ENCODE measurements around the gene FLT4. TPM values are rescaled to one million over a fixed set of nuclear protein-coding genes. Genes with fewer than 3 reads are reported as not detected.

FLT4 gene
- total and polyA plus RNA-seq, 9 of the 15 experiments (the other 6 are each of a cell fraction or from before 2014, with no cell fraction given), result 0.01 to 0.42 (median 0.14) TPM; not detected in 2

DNA sequence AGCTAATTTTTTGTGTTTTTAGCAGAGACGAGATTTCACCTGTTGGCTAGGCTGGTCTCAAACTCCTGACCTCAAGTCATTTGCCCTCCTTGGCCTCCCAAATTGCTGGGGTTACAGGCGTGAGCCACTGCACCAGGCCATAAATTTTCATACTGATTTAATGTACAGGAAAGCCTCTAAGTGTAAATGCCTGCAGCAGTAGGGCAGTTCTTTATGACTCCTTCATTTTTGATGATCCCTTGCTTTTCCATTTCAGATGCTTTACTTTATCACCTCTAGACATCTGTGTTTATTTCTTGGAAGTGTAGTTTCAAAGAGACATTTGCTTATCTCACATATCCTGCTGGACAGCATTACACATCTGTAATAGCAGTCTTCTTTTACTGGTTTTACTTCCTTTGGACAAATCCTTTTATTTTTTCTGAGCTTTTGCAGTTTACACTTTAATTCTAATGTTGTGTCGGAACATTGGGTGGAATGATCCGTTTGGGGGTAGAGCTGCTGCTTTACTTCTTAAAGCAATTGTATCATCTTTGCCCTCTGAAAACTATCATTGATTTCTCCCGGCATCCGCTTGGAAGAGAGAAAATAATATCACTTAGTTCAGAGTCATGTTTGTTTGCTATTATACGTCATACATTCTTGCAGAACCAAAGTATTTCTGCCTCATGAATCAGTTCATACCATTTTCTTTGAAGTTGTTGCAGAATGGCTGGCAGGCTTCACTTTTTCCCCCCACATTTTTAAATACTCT lies 94.1 kb downstream of the FLT4 start (continued):
- TF ChIP-seq, protein P1, sequence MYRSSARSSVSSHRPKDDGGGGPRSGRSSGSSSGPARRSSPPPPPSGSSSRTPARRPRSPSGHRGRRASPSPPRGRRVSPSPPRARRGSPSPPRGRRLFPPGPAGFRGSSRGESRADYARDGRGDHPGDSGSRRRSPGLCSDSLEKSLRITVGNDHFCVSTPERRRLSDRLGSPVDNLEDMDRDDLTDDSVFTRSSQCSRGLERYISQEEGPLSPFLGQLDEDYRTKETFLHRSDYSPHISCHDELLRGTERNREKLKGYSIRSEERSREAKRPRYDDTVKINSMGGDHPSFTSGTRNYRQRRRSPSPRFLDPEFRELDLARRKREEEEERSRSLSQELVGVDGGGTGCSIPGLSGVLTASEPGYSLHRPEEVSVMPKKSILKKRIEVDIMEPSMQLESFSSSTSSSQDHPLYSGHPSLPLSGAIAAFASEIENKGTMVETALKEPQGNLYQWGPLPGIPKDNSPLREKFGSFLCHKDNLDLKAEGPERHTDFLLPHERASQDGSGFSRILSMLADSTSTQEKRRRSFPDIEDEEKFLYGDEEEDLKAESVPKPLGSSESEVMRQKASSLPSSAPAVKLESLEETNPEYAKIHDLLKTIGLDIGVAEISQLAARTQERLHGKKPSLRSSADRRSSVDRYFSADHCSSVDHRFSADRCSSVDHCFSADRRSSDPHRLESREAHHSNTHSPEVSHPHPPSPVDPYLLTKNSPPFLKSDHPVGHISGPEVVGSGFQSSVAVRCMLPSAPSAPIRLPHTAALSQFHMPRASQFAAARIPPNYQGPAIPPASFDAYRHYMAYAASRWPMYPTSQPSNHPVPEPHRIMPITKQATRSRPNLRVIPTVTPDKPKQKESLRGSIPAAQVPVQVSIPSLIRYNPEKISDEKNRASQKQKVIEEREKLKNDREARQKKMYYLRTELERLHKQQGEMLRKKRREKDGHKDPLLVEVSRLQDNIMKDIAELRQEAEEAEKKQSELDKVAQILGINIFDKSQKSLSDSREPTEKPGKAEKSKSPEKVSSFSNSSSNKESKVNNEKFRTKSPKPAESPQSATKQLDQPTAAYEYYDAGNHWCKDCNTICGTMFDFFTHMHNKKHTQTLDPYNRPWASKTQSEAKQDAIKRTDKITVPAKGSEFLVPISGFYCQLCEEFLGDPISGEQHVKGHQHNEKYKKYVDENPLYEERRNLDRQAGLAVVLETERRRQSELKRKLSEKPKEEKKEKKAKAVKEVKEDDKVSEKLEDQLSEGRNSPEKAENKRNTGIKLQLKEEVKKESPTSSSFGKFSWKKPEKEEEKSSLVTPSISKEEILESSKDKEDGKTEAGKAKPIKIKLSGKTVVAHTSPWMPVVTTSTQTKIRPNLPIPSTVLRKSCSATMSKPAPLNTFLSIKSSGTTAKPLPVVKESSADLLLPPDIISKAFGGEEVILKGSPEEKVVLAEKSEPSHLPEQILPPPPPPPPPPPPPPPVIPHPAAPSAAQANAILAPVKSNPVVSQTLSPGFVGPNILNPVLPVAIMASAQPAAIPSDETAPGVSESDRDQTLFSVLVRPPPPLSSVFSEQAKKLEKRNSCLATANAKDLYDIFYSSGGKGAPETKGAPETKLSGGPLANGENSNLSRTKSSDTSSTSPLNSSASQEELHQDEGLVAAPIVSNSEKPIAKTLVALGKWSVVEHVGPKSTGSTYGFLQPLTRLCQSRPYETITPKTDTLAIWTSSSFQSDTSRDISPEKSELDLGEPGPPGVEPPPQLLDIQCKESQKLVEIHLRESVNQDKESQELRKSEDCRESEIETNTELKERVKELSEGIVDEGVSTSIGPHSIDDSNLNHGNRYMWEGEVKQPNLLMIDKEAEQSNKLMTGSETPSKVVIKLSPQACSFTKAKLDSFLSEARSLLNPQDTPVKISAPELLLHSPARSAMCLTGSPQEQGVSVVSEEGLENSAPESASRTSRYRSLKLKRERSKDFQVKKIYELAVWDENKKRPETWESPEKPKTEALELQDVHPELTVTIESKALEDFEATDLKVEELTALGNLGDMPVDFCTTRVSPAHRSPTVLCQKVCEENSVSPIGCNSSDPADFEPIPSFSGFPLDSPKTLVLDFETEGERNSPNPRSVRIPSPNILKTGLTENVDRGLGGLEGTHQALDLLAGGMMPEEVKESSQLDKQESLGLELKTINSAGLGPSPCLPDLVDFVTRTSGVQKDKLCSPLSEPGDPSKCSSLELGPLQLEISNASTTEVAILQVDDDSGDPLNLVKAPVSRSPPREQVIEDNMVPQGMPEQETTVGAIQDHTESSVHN (IDR thresholded peaks at IDR 0.05; ENCODE audit: borderline replicate concordance in 1 of 2, low read depth in 1 of 2), result peak; percentile 88 to 95; a peak in 3 of 4 replicates
- no peak for TF ChIP-seq SLC30A9 (CRISPR knock-in tag; IDR thresholded peaks at IDR 0.05)
- TF ChIP-seq MAFF (IDR thresholded peaks at IDR 0.05; ENCODE audit: low read length), result peak; percentile 32; the same call in 1 of the 2 replicates
- no peak for TF ChIP-seq MEF2A (IDR thresholded peaks at IDR 0.05; ENCODE audit: control insufficient read depth, low read depth, low read length)
- no peak for TF ChIP-seq ZNF79 (CRISPR knock-in tag; IDR thresholded peaks at IDR 0.05; ENCODE audit: low read depth)
- TF ChIP-seq KLF16 (IDR thresholded peaks at IDR 0.05), result peak; percentile 95
- TF ChIP-seq, protein P2, sequence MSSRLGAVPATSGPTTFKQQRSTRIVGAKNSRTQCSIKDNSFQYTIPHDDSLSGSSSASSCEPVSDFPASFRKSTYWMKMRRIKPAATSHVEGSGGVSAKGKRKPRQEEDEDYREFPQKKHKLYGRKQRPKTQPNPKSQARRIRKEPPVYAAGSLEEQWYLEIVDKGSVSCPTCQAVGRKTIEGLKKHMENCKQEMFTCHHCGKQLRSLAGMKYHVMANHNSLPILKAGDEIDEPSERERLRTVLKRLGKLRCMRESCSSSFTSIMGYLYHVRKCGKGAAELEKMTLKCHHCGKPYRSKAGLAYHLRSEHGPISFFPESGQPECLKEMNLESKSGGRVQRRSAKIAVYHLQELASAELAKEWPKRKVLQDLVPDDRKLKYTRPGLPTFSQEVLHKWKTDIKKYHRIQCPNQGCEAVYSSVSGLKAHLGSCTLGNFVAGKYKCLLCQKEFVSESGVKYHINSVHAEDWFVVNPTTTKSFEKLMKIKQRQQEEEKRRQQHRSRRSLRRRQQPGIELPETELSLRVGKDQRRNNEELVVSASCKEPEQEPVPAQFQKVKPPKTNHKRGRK (tag; IDR thresholded peaks at IDR 0.05), result no peak
- TF ChIP-seq TRIM28 (IDR thresholded peaks at IDR 0.05), result 0 out of 2 replicates have a peak, but pooled peaks have one; percentile 25
- TF ChIP-seq, protein P3, sequence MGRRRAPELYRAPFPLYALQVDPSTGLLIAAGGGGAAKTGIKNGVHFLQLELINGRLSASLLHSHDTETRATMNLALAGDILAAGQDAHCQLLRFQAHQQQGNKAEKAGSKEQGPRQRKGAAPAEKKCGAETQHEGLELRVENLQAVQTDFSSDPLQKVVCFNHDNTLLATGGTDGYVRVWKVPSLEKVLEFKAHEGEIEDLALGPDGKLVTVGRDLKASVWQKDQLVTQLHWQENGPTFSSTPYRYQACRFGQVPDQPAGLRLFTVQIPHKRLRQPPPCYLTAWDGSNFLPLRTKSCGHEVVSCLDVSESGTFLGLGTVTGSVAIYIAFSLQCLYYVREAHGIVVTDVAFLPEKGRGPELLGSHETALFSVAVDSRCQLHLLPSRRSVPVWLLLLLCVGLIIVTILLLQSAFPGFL (CRISPR knock-in tag; IDR thresholded peaks at IDR 0.05), result no peak
- TF ChIP-seq TAF7 (tag; IDR thresholded peaks at IDR 0.05), result no peak
- TF ChIP-seq ETV1 (tag; conservative IDR thresholded peaks at IDR 0.05; ENCODE audit: low read depth), result peak; percentile 40; the same call in 1 of the 2 replicates
